ENCODE data around the gene SFMBT1. TPM values are rescaled to one million over a fixed set of nuclear protein-coding genes. Genes with fewer than 3 reads are reported as not detected.
"Not testable (repeated sequence)": the region's sequence is repeated elsewhere in the genome, so short reads cannot be mapped to it uniquely, and the experiment has no call there.

SFMBT1 gene
- total RNA-seq, 1 donor, result 3.9 TPM

DNA sequence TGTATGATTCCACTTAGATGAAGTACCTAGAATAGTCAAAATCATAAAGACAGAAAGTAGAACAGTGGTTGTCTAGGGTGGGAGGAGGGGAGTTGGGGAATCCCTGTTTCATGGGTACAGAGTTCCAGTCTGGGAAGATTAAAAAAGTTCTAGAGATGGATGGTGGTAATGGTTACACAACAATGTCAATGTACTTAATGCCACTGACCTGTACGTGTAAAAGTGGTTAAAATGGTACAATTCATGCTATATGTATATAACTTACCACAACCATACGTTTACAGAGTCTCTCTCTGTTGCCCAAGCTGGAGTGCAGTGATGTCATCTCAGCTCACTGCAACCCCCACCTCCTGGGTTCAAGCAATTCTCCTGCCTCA, 6.5 kb downstream of the SFMBT1 start:
- no peak overlapping the region for H3K4me3 ChIP-seq (ENCODE audit: low read depth, low read length)
- DNase-seq (ENCODE audit: low read depth), result no peak
- TF ChIP-seq, protein P1, sequence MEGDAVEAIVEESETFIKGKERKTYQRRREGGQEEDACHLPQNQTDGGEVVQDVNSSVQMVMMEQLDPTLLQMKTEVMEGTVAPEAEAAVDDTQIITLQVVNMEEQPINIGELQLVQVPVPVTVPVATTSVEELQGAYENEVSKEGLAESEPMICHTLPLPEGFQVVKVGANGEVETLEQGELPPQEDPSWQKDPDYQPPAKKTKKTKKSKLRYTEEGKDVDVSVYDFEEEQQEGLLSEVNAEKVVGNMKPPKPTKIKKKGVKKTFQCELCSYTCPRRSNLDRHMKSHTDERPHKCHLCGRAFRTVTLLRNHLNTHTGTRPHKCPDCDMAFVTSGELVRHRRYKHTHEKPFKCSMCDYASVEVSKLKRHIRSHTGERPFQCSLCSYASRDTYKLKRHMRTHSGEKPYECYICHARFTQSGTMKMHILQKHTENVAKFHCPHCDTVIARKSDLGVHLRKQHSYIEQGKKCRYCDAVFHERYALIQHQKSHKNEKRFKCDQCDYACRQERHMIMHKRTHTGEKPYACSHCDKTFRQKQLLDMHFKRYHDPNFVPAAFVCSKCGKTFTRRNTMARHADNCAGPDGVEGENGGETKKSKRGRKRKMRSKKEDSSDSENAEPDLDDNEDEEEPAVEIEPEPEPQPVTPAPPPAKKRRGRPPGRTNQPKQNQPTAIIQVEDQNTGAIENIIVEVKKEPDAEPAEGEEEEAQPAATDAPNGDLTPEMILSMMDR (IDR thresholded peaks at IDR 0.05; ENCODE audit: insufficient read depth, low read depth, low read length), result no peak

DNA sequence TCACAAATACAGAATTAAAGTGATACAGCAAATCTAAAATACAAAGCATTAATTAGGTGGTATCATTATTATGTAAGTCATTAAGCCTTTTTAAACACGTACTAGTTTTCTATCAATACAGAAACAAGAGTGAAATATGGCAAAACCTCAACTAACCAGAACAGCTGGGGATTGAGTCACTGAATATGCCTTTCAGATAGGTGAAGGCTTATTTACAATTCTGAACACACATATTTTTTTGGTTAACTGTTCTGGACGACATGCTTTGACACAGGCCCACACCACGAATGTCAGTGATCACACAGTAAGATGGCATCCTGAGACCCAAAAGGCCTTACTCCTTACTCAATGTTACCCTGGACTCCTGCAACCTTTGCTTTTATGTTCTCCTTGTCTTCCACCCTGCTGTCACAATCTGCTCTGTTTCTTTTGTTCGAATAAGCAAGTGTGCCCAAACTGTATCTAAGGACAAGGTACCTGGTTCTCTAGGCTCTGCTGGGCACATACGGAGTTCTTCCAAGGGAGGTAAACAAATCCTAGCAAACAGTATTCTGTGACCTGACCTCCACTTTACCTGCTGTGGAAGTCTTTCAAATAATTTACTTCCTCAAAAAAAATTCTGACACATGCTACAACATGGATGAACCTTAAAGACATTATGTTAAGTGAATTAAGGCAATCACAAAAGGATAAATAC, 7.0 kb downstream of the SFMBT1 start:
- TF ChIP-seq, protein P1 (IDR thresholded peaks at IDR 0.05; ENCODE audit: insufficient read depth, low read depth, low read length), result no peak
- no peak overlapping the region for H3K4me3 ChIP-seq (ENCODE audit: low read depth, low read length)
- no peak for DNase-seq (ENCODE audit: low read depth)

DNA sequence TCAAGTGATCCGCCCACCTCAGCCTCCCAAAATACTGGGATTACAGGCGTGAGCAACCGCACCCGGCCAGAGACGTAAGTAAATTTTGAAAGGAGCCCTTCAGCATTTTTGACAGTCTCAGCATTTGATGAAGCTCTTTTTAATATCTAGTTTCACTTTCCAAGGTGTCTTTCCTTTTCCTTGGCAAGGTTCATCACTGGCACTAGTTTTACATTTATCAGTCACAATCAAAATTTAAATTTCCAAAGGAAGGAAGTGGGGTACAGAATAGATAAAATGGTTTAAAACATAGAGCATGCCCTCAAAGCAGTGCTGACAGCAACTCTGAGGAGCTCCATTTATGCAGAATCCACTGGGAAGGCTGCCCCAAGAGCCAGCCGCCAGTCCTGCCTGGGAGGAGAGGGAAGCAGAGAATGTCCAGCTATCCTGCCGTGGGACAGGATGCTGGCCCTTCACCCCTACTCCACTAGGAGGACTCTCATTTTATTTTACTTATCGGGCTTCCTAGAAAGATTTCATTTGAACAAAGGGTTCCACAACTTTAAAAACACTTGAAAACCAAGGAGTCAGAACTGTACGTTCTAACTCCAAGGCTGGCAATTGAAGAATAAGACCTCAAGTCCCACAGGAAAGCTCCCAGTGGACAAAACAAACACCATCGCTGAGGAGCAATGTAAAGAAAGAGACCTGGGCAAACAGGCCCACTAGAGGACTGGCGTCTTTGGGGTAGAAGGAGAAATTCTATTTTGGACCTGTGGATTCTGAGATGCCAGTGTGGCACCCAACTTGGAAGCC, 9.9 kb downstream of the SFMBT1 start:
- DNase-seq (ENCODE audit: low read depth), result no peak
- TF ChIP-seq, protein P1 (IDR thresholded peaks at IDR 0.05; ENCODE audit: insufficient read depth, low read depth, low read length), result no peak
- no peak overlapping the region for H3K4me3 ChIP-seq (ENCODE audit: low read depth, low read length)

DNA sequence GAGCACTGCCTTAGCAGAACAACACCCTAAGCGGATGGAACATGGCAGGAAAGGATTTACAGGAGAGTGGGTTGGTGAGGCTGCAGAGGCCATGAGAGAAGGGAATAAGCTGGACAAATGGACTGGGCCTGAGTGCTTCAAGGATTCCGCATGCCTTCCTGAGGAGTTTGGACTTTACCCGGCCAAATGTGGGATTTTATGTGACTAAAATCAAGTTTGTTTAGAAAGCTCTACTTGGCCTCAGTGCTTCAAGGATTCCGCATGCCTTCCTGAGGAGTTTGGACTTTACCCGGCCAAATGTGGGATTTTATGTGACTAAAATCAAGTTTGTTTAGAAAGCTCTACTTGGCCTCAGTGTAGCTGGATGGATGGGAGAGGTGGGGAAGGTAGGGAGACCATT, 10.9 kb downstream of the SFMBT1 start:
- not testable (repeated sequence) for DNase-seq (ENCODE audit: low read depth); H3K4me3 ChIP-seq (ENCODE audit: low read depth, low read length)

DNA sequence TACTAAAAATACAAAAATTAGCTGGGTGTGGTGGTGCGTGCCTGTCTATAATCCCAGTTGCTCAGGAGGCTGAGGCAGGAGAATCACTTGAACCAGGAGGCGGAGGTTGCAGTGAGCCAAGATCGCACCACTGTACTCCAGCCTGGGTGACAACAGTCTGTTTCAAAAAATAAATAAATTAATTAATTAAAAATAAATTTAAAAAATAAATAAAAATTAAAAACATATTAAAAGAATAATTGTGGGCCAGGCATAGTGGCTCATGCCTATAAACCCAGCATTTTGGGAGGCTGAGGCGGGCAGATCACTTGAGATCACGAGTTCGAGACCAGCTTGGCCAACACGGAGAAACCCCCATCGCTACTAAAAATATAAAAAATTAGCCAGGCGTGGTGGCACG, 11.5 kb downstream of the SFMBT1 start:
- H3K4me3 ChIP-seq (ENCODE audit: low read depth, low read length); DNase-seq (ENCODE audit: low read depth): not testable (repeated sequence)

DNA sequence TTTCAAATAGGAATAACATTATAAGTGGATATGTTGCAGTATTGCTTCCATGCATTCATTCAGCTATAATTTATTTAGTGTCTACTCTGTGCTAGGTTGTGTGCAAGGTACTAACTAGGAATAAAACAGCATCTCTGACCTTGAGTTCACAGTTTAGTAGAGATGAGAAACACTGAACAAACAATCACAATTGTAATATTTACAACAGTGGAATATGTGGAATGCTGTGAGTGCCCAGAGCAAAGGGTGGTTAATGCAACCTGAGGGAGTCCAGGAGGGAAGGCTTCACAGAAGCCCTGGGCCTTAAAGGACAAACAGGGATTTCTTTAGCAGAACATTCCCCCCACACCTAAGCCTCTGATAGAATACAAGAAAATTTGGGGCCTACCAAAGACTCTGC, 13.3 kb downstream of the SFMBT1 start:
- TF ChIP-seq, protein P1 (IDR thresholded peaks at IDR 0.05; ENCODE audit: insufficient read depth, low read depth, low read length), result no peak
- H3K4me3 ChIP-seq (ENCODE audit: low read depth, low read length), result no peak overlapping the region
- no peak for DNase-seq (ENCODE audit: low read depth)

DNA sequence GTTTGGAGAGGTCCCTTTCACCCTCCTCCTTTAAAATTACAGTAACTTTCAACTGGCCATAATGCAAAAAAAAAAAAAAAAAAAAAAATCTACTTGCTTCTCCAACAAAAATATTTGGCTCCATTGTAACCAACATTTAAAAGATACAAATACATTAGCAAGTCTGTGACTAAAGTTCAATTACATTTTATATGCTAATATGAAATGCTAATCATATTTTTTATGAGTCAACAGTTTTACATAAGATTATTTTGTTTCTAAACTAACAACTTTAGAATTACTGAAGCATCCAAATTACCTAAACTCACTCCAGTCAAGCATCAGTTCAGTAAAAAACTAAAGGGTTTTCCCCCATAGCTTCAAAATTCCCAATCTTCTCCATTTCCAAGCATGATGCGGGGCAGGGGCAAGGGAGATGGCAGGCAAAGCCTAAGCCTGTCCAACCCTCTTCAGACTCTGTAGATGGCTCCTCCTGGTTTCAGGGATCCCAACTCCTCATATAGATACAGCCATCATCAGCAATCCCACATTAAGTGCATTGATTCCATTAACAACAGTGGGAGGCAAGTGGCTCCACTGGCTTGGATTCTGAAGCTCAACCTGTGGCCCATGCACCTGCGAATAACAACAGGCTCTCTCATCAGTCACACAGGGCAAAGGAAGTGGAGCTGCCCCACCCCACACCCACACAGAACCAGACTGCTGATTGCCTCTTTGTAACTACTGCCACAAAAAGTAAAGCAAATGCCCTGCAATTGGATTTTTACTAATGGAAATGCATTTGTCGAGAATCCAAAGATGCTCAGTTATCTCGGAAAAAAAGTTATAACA, 15.0 kb downstream of the SFMBT1 start:
- H3K4me3 ChIP-seq (ENCODE audit: low read depth, low read length), result no peak overlapping the region
- DNase-seq (ENCODE audit: low read depth), result no peak
- TF ChIP-seq, protein P1 (IDR thresholded peaks at IDR 0.05; ENCODE audit: insufficient read depth, low read depth, low read length), result no peak
